Activated CD4-positive, alpha-beta memory T cell treated with anti-CD3 and anti-CD28 coated beads, Interleukin-2, amount 10 ng/mL, durations not matched to agents 7 days and 5 days (primary cell): Measurements from ENCODE around the gene MYH15. TPM values are rescaled to one million over a fixed set of nuclear protein-coding genes. Genes with fewer than 3 reads are reported as not detected.
"Not testable (repeated sequence)": the region's sequence is repeated elsewhere in the genome, so short reads cannot be mapped to it uniquely, and the experiment has no call there.

Source experiments
- CTCF ChIA-PET: fragments of 350-600 bp; sonication (Branson Sonifier 250); formaldehyde crosslinking; loops from one replicate; lab custom pipeline; 2021; ENCODE audit warnings: antibody characterized with exemption, inconsistent platforms; lab: Charles Lee
- POLR2A ChIA-PET: fragments of 350-600 bp; sonication (Branson Sonifier 250); formaldehyde crosslinking; loops from one replicate; lab custom pipeline; 2021; ENCODE audit warnings: antibody characterized with exemption; lab: Charles Lee
- DNase-seq: peaks from one replicate; pipeline ENCODE4 v3.0.0-alpha.2; 2020
- H3K27ac Mint-ChIP-seq: one replicate; pipeline ENCODE4 v1.8.0; 2021; ENCODE audit warnings: mild to moderate bottlenecking, mixed read lengths
- H3K27me3 Mint-ChIP-seq: one replicate; pipeline ENCODE4 v1.8.0; 2021; ENCODE audit warnings: mixed read lengths
- H3K36me3 Mint-ChIP-seq: one replicate; pipeline ENCODE4 v1.8.0; 2021; ENCODE audit warnings: low read depth, mixed read lengths
- H3K4me1 Mint-ChIP-seq: one replicate; pipeline ENCODE4 v1.8.0; 2021; ENCODE audit warnings: mixed read lengths
- H3K4me3 Mint-ChIP-seq: one replicate; pipeline ENCODE4 v1.8.0; 2021; ENCODE audit warnings: mild to moderate bottlenecking, mixed read lengths
- H3K9me3 Mint-ChIP-seq: one replicate; pipeline ENCODE4 v1.8.0; 2021; ENCODE audit warnings: mixed read lengths
- total RNA-seq, 2 experiments: library from RNA; stranded (reverse); gene quantifications; one replicate each; pipeline ENCODE4 v1.2.3, GENCODE V29; 2021

Gene MYH15
- total RNA-seq, 2 experiments from 2014 or later = 0.10 to 0.28 TPM

DNA sequence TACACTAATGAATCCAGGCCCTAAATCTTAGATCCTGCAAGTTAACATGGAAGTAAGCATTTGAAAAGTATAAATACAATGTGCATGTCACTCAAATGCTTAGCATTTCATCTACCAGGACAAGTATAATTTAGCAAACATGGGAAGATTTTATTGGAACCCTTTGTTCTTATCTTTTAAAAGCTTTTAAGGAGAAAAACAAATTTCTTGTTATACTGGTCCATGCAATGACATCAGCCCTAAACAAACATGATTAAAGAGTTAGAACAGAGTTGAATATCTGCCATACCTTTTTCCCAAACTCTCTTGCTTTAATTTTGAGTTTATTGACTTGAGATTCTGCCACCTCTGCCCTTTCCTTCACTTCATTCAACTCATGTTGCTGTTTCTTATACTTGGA, 127.1 kb downstream of the MYH15 start:
- Mint-ChIP-seq H3K36me3 (no peaks in the 10 kb centered on the region), H3K4me1 (peaks cover 20% of the 10 kb centered on the region), H3K27ac (no peak overlapping the region), H3K4me3 (no peak overlapping the region), H3K9me3 (peaks cover 3% of the 10 kb centered on the region), H3K27me3 (peaks cover 2% of the 10 kb centered on the region)
- DNase-seq = no peak
- ChIA-PET CTCF (no interaction called here), POLR2A (interaction anchor here (0.6 kb wide), 1 partner anchor 114 kb away, joined by 3 read pairs; no protein-coding TSS in a partner anchor)

DNA sequence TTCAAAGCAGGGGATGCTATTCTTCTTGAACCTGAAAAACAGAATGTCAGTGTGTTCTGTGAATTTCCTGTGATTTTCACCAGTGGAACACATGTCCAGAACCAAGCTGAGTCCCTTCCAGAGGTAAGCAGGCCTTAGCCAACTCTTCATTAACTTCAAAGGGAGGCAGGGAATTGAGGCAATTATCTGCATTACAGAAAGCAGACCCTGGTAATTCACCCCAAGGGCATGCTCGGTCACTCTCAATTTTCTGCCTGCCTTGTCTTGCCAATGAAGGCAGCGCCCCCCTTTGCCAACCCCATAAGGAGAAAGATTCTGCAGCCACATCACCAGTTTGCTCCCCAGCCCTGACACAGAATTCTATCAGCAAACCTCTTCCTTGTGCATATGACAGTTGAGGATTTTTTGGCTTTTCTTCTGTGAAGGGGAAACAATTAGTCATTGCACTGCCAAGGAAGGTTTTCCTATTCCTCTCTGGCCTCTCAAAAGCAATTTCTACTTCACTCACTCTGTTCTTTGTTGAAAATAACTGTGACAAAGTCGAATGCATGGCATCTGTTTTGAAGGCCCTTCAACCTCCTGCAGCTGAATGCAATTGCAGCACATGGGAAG, 128.8 kb downstream of the MYH15 start:
- ChIA-PET POLR2A (interaction anchor here (0.6 to 1.3 kb wide), 2 partner anchors 11 to 160 kb away, joined by 3 read pairs; no protein-coding TSS in a partner anchor), CTCF (no interaction called here)
- H3K4me3 Mint-ChIP-seq = no peak overlapping the region
- H3K27me3 Mint-ChIP-seq = peaks cover 2% of the 10 kb centered on the region
- peaks cover 3% of the 10 kb centered on the region for H3K9me3 Mint-ChIP-seq
- peaks cover 3% of the 10 kb centered on the region for H3K4me1 Mint-ChIP-seq
- peaks cover 6% of the 10 kb centered on the region for H3K36me3 Mint-ChIP-seq
- H3K27ac Mint-ChIP-seq = no peak overlapping the region
- no peak for DNase-seq

DNA sequence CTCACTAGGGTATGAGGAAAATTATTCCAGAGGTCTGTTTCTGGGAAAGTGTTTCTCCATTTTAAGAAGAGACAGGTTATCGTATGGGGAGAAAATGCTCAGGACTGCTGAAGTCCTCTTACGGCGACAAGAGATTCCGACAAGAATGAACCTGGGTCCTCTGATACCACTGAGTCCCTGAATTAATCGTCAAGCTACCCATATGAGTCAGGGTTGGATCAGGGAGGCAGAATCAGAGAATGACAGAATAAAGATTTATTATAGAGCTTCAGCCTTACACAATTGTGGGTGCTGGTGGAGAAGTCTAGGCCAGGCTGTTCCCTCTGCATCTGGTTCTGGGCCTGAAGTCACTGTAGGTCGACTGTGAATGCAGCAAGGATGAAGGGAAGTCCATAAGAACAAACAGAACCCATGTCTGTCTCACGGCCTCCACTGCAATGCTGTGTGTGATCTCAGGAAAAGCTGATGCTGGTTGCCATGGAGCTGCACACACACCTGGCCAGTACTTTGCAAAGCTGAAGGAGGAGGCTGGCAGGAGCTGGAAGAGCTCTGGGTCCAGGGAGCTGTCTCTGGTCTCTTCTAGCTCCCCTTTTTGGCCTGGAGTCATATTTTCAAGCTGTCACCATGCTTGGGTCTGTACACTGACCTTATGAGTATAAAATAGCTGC, 130.1 kb downstream of the MYH15 start:
- no peak overlapping the region for H3K4me3 Mint-ChIP-seq
- CTCF ChIA-PET = interaction anchor here (0.5 kb wide), 1 partner anchor 23 kb away, joined by 3 read pairs; no protein-coding TSS in a partner anchor
- H3K27ac Mint-ChIP-seq = no peak overlapping the region
- H3K9me3 Mint-ChIP-seq = peaks cover 2% of the 10 kb centered on the region
- H3K36me3 Mint-ChIP-seq = peaks cover 6% of the 10 kb centered on the region
- no peak for DNase-seq
- no peaks in the 10 kb centered on the region for H3K27me3 Mint-ChIP-seq
- POLR2A ChIA-PET = interaction anchor here (1.3 kb wide), 1 partner anchor 12 kb away, joined by 3 read pairs; no protein-coding TSS in a partner anchor
- no peaks in the 10 kb centered on the region for H3K4me1 Mint-ChIP-seq

DNA sequence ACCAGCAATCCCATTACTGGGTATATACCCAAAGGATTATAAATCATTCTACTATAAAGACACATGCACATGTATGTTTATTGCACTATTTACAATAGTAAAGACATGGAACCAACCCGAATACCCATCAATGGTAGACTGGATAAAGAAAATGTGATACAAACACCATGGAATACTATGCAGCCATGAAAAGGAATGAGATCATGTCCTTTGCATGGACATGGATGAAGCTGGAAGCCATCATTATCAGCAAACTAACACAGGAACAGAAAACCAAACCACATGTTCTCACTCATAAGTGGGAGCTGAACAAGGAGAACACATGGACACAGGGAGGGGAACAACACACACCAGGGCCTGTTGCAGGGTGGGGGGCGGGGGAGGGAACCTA, 131.4 kb downstream of the MYH15 start:
- DNase-seq, H3K27ac Mint-ChIP-seq, CTCF ChIA-PET, H3K4me1 Mint-ChIP-seq, H3K4me3 Mint-ChIP-seq, H3K9me3 Mint-ChIP-seq, H3K36me3 Mint-ChIP-seq, POLR2A ChIA-PET, H3K27me3 Mint-ChIP-seq: not testable (repeated sequence)

DNA sequence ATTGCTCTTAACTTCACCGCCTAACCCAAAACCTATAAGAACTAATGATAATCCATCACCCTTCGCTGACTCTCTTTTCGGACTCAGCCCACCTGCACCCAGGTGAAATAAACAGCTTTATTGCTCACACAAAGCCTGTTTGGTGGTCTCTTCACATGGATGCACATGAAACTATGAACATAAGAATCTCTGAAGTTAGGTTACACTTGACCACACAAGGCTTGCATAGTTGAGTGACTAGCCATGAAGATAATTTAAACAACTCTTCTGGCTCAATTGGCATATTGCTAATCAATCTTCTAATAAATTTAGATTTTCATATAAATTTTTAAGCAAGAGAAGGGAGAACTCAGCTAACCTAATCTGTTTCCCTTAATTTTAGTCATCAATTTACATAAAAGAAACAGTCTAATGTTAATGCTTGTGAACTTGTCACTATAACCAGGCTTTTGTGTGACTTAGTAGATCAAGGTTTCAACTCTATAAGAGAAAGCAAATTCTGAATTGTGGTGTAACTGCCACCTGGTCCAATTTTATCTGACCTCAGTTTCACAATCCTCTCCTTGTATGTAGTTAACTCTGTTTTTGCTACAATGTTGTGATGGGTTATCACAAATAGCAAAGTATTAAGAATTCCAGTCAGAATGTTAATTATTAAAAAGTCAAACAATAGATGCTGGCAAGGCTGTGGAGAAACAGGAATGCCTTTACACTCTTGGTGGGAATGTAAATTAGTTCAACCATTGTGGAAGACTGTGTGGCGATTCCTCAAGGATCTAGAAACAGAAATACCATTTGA, 132.0 kb downstream of the MYH15 start:
- no peak for DNase-seq
- H3K27me3 Mint-ChIP-seq = no peaks in the 10 kb centered on the region
- no peaks in the 10 kb centered on the region for H3K4me1 Mint-ChIP-seq
- H3K36me3 Mint-ChIP-seq = peaks cover 6% of the 10 kb centered on the region
- peaks cover 2% of the 10 kb centered on the region for H3K9me3 Mint-ChIP-seq
- ChIA-PET CTCF (no interaction called here), POLR2A (no interaction called here)
- H3K4me3 Mint-ChIP-seq = no peak overlapping the region
- no peak overlapping the region for H3K27ac Mint-ChIP-seq

DNA sequence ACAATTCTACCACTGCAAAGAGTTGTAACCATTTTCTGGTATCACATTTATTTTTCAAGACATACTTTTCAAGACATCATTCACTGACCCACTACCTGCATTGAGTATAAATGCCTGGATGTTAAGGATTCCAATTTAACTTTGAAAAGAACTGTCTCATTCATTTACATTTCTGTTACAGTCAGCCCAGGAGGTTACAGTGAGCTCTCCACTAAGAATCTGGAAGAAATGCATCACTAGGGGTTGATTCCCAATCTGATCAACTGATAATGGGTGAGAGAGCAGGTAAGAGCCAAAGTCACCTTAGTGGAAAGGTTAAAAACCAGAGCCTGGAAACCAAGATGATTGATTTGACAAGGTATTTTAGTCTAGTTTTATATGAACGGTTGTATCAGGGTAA, 133.0 kb downstream of the MYH15 start:
- POLR2A ChIA-PET = no interaction called here
- CTCF ChIA-PET = no interaction called here
- peaks cover 2% of the 10 kb centered on the region for H3K9me3 Mint-ChIP-seq

DNA sequence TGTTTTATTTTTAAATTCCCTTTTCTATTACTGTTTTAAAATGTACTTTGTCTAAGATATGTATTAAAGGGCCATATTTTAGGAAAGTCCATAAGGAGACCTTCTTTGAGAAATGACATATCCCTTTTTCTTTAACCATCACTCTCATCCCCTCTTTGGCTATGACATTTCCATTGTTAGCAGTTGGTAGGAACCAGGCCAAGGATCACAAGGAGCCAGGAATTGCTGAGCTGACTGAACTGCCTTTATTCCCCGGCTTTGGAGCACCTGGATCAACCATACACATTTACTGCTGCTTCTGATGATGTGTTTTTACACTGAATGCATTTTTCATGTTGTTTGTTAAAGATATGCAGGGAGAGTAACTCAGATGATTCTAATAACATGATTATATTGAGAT, 134.4 kb downstream of the MYH15 start:
- CTCF ChIA-PET = no interaction called here

More for the DNA sequence above, 133.0 kb downstream of the MYH15 start:
- Mint-ChIP-seq H3K36me3 (peaks cover 6% of the 10 kb centered on the region), H3K27me3 (peaks cover 1% of the 10 kb centered on the region), H3K27ac (no peak overlapping the region), H3K4me1 (no peaks in the 10 kb centered on the region), H3K4me3 (no peak overlapping the region)
- DNase-seq = no peak

DNA sequence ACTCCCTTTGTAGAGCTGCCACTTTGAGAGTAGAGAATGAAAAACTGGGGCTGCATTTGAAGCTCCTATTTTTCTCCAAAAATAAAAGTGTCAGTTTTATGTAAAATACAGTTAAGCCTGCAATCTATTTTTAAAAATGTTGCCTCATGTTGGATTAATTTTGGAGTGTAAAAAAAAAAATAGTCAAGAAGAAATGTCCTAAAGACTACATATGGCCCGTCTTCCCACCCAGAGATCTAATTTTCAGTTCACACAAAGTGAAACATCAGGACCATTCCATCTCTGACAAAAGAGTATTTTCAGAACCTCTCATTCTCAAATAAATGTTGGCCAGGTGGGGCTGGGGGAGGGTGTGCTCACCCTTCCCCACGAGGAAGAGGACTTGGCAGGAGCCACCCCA, 151.4 kb downstream of the MYH15 start:
- Mint-ChIP-seq H3K27me3 (no peaks in the 10 kb centered on the region), H3K36me3 (peaks cover 17% of the 10 kb centered on the region), H3K9me3 (peaks cover 2% of the 10 kb centered on the region), H3K27ac (no peak overlapping the region), H3K4me3 (no peak overlapping the region), H3K4me1 (no peaks in the 10 kb centered on the region)
- no peak for DNase-seq
- POLR2A ChIA-PET = no interaction called here
- CTCF ChIA-PET = no interaction called here

More for the DNA sequence above, 134.4 kb downstream of the MYH15 start:
- H3K27ac Mint-ChIP-seq = no peak overlapping the region
- H3K36me3 Mint-ChIP-seq = peaks cover 6% of the 10 kb centered on the region
- no peak for DNase-seq
- H3K9me3 Mint-ChIP-seq = peaks cover 2% of the 10 kb centered on the region
- no peaks in the 10 kb centered on the region for H3K4me1 Mint-ChIP-seq
- POLR2A ChIA-PET = no interaction called here
- no peak overlapping the region for H3K4me3 Mint-ChIP-seq
- H3K27me3 Mint-ChIP-seq = peaks cover 1% of the 10 kb centered on the region

DNA sequence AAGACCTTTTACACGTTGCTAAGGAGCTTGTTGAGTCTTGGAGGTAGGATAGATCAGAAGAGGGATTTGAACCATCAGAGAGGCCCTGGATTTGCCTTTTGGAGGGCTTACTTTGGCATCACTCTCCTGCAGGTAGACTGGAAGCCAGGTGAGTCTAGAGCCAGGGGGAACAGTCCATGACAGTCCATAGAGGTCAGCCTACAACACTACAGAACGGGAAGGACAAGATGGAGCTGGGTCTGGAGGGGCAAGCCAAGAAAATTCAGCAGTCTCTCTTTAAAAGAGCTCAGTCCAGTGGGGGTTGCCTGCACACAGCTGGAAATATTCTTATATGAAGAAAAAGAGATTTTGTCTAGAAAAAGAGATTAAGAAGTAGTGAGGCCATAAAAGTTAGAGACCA, 153.4 kb downstream of the MYH15 start:
- Mint-ChIP-seq H3K4me3 (no peak overlapping the region), H3K36me3 (peaks cover 20% of the 10 kb centered on the region), H3K9me3 (peaks cover 2% of the 10 kb centered on the region), H3K27me3 (no peaks in the 10 kb centered on the region), H3K4me1 (no peaks in the 10 kb centered on the region), H3K27ac (no peak overlapping the region)
- no peak for DNase-seq
- CTCF ChIA-PET = no interaction called here
- POLR2A ChIA-PET = no interaction called here

DNA sequence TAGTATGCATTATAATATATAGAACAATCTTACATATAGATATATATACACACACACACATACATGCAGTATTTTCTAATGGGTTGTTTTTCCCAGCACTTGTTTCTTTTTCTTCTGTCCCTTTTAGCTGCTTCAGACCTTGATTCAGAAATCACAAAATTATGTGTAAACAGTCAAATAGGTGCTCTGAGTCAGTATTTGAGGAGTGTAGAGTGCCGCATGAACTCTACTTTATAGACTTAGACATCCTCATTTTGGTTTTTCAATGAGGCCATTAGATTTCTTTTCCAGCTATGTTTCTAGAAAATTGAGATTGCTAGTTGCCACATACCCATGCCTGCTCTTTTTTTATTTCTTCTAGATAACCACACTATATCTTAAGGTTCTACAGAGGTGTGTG, 155.8 kb downstream of the MYH15 start:
- Mint-ChIP-seq H3K27ac (no peak overlapping the region), H3K4me3 (no peak overlapping the region), H3K9me3 (peaks cover 3% of the 10 kb centered on the region), H3K27me3 (no peaks in the 10 kb centered on the region), H3K4me1 (no peaks in the 10 kb centered on the region), H3K36me3 (peaks cover 19% of the 10 kb centered on the region)
- no peak for DNase-seq
- CTCF ChIA-PET = no interaction called here
- POLR2A ChIA-PET = interaction anchor here (1.1 kb wide), 1 partner anchor 11 kb away, joined by 4 read pairs; no protein-coding TSS in a partner anchor

DNA sequence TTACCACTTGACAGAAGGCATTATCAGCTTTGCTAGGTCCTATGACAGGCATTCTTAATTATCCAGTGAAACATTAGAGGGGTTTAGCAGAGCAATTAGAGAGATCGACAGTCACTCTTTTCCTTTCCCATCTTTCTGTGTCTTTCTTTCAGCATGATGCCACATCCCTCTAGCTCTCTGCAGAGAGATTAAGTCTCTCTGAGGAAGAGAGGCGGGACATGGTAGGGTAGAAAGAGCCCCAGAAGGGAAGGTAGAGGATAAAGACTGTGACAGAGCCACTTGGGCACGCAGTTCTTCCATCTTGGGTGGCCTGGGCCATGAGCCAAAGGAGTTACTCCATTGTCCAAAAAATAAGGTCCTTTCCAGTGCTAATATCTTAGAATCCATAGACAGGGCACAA, 158.2 kb downstream of the MYH15 start:
- ChIA-PET POLR2A (no interaction called here), CTCF (no interaction called here)
- H3K9me3 Mint-ChIP-seq = peaks cover 13% of the 10 kb centered on the region
- peaks cover 28% of the 10 kb centered on the region for H3K36me3 Mint-ChIP-seq
- no peak for DNase-seq
- no peak overlapping the region for H3K4me3 Mint-ChIP-seq
- peaks cover 2% of the 10 kb centered on the region for H3K27me3 Mint-ChIP-seq
- no peak overlapping the region for H3K27ac Mint-ChIP-seq
- no peaks in the 10 kb centered on the region for H3K4me1 Mint-ChIP-seq

DNA sequence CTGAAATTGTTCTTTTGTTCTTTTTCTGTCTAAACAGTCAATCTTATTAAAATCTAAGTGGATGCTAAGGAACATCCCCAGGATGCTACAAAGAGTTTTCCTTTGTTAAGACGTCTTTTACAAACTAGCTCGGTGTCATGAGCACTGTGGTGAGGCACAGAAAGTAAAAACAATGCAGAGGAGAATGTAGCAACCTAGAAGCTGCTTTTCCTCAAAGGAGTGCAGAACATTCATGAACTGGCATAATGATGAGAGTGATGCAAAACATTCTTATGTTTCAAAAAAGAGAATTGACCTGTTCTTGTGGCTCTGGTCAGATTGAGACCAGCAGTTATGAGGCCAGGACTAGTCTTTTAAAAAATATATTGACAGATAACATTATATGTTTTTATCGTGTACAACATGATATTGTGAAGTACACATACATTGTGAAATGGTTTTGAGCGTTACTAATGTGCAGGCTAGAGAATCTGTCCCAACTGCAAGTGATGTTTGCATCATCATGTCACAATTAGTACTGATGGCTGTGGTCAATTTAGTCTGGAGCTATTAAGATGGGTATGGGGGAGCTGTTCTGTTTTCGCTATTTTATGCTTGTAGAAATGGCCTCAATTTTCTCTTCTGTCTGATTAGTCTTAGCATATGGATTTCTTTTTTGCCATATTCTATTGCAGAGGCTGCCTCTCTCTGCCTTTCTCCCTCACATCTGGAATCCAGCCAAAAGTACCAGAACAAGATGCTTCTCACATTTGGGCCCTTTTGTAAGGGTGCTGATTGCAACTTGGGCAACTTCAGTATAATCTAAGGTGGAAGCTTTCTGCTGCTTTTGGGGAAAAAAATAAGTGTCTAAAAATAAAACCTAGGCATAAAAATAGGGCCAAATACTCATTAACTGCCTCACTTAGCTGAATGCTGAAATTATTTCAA, 163.8 kb downstream of the MYH15 start:
- Mint-ChIP-seq H3K36me3 (peaks cover 19% of the 10 kb centered on the region), H3K4me3 (no peak overlapping the region), H3K27ac (no peak overlapping the region), H3K4me1 (peaks cover 31% of the 10 kb centered on the region), H3K27me3 (peaks cover 2% of the 10 kb centered on the region), H3K9me3 (peaks cover 13% of the 10 kb centered on the region)
- ChIA-PET POLR2A (no interaction called here), CTCF (no interaction called here)
- DNase-seq = no peak
